ENCODE data around the gene ARHGAP22.

ARHGAP22 gene

GRCh38 chr10:48616436-48616835, 11.6 kb upstream of the ARHGAP22 start:
- TF ChIP-seq, protein P1, sequence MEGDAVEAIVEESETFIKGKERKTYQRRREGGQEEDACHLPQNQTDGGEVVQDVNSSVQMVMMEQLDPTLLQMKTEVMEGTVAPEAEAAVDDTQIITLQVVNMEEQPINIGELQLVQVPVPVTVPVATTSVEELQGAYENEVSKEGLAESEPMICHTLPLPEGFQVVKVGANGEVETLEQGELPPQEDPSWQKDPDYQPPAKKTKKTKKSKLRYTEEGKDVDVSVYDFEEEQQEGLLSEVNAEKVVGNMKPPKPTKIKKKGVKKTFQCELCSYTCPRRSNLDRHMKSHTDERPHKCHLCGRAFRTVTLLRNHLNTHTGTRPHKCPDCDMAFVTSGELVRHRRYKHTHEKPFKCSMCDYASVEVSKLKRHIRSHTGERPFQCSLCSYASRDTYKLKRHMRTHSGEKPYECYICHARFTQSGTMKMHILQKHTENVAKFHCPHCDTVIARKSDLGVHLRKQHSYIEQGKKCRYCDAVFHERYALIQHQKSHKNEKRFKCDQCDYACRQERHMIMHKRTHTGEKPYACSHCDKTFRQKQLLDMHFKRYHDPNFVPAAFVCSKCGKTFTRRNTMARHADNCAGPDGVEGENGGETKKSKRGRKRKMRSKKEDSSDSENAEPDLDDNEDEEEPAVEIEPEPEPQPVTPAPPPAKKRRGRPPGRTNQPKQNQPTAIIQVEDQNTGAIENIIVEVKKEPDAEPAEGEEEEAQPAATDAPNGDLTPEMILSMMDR (IDR thresholded peaks at IDR 0.05), result no peak
- H3K4me1 Mint-ChIP-seq, result no peaks in the 10 kb centered on the region
- no peak overlapping the region for H3K27ac Mint-ChIP-seq
- peaks cover 24% of the 10 kb centered on the region for H3K27me3 Mint-ChIP-seq (ENCODE audit: low read depth, poor library complexity)
- H3K4me3 Mint-ChIP-seq, result no peak overlapping the region
- no peaks in the 10 kb centered on the region for H3K36me3 Mint-ChIP-seq (ENCODE audit: low read depth)
- no peak for DNase-seq
- H3K9me3 Mint-ChIP-seq, result peaks cover 4% of the 10 kb centered on the region

DNA sequence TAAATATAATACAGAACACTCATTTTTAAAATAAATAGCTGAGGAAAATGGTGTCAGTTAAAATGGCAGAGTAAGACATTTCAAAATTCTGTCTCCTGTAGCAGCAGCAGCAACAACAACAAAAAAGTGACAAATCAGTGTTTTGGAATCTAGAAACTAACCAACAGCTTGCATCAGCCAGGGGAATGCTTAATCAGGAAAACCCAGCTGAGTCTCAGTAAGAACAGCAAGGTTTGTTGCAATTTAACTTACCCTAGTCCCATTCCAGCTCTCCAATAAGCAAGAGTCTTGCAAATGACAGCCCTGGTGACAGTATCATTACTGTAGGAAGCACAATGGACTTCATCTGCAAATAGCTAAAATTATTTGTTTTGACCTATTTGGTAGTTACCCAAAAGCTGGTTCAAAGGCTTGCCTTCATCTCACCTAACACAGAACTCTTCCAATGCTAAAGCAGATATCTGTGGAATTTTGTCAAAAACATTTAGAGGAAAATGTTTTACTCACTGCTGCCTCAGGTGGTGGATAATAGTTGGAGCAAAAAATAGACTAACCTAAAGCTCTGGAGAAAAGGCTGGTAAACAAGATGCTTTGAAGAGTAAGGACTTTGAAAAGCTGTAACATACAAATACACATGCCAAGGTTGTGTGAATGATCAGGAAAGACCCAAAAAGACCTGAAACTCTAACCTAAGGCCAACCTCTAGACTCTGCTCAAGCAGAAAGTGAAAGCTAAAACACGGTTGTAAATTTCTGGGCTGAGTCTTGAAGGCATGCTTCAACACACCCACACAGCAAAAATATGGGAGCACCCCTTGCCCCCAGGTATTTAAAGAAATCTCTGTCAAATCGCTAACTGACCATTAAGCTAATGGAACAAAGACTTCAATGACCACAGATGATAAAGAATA, 9.9 kb upstream of the ARHGAP22 start:
- H3K9me3 Mint-ChIP-seq, result peaks cover 4% of the 10 kb centered on the region
- H3K4me3 Mint-ChIP-seq, result no peak overlapping the region
- peaks cover 22% of the 10 kb centered on the region for H3K27me3 Mint-ChIP-seq (ENCODE audit: low read depth, poor library complexity)
- H3K27ac Mint-ChIP-seq, result no peak overlapping the region
- H3K4me1 Mint-ChIP-seq, result no peaks in the 10 kb centered on the region
- no peaks in the 10 kb centered on the region for H3K36me3 Mint-ChIP-seq (ENCODE audit: low read depth)
- TF ChIP-seq, protein P1 (IDR thresholded peaks at IDR 0.05), result no peak
- DNase-seq, result no peak

DNA sequence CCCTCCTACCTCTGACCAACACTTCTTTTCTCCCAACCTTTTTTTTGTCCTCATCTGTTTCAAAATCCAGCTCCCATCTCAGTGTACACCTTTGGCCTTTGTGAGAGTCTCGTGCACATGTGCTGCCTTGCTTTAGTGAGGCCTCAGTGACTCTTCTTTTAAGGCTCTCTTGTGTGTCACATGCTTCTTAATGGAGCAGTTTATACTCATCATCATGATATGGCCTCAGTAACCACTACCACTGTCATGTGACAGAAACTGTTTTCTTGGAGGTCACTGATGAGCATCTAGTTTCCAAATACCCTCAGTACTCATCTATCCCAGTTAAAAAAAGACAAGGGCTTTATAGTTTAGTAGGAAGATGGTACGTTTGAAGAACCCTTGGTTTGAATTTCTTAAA, 8.1 kb upstream of the ARHGAP22 start:
- H3K4me1 Mint-ChIP-seq, result no peaks in the 10 kb centered on the region
- no peak overlapping the region for H3K27ac Mint-ChIP-seq
- DNase-seq, result no peak
- no peak overlapping the region for H3K4me3 Mint-ChIP-seq
- TF ChIP-seq, protein P1 (IDR thresholded peaks at IDR 0.05), result no peak
- H3K27me3 Mint-ChIP-seq (ENCODE audit: low read depth, poor library complexity), result peaks cover 19% of the 10 kb centered on the region
- H3K9me3 Mint-ChIP-seq, result peaks cover 4% of the 10 kb centered on the region
- H3K36me3 Mint-ChIP-seq (ENCODE audit: low read depth), result no peaks in the 10 kb centered on the region

DNA sequence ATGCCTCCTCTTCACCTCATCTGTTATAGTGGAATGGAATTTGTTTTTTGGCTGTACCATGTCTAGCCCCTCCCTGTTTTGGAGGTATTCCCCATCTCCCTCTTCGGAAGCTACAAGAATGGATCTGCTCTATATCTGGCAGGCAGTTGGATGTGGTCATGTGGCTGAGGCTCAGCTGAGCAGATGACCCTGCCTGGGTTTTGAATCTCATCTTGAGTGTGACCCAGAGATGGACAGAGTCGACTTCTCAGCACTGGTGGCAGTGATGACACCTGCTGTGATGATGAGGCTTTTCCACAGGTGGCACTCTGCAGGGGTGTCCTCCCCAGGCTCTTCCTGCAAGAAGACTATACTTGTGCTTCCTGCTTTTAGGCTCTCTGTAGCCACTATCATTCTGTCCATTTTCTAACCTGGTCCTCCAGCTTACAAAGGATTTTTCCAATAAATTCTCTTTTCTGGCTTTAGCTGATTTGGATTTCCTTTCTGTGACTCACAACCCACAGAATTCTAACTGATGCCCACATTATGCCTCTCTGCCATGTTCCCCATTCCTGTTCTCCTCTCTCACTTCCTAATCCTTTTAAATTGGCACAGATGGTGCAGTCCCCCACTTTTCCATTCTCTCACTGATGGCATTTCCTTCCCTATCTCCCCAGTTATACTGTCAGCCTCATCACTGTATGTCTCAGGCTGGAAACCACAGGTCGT, 7.5 kb upstream of the ARHGAP22 start:
- H3K27me3 Mint-ChIP-seq (ENCODE audit: low read depth, poor library complexity), result peaks cover 20% of the 10 kb centered on the region
- peaks cover 4% of the 10 kb centered on the region for H3K9me3 Mint-ChIP-seq
- no peak overlapping the region for H3K4me3 Mint-ChIP-seq
- DNase-seq, result no peak
- TF ChIP-seq, protein P1 (IDR thresholded peaks at IDR 0.05), result no peak
- no peaks in the 10 kb centered on the region for H3K4me1 Mint-ChIP-seq
- H3K36me3 Mint-ChIP-seq (ENCODE audit: low read depth), result no peaks in the 10 kb centered on the region
- H3K27ac Mint-ChIP-seq, result no peak overlapping the region

GRCh38 chr10:48611133-48611532, 6.3 kb upstream of the ARHGAP22 start:
- no peak overlapping the region for H3K4me3 Mint-ChIP-seq
- TF ChIP-seq, protein P1 (IDR thresholded peaks at IDR 0.05), result no peak
- H3K36me3 Mint-ChIP-seq (ENCODE audit: low read depth), result no peaks in the 10 kb centered on the region
- H3K27me3 Mint-ChIP-seq (ENCODE audit: low read depth, poor library complexity), result peaks cover 33% of the 10 kb centered on the region
- DNase-seq, result no peak
- peaks cover 4% of the 10 kb centered on the region for H3K9me3 Mint-ChIP-seq
- no peak overlapping the region for H3K27ac Mint-ChIP-seq
- peaks cover 4% of the 10 kb centered on the region for H3K4me1 Mint-ChIP-seq
